ENCODE measurements around the gene EXOC4.

GRCh38 chr7:133504825-133505224 lies 251.9 kb downstream of the EXOC4 start:
- TF ChIP-seq CTCF (conservative IDR thresholded peaks at IDR 0.05; ENCODE audit: low read length) (no peak), EZH2phosphoT487 (IDR thresholded peaks at IDR 0.05; ENCODE audit: borderline replicate concordance) (no peak)
